ENCODE data around the gene CHTF8.
A peak's percentile ranks its signal among the peaks of the same experiment; 100 is the strongest.

The CHTF8 gene, protein sequence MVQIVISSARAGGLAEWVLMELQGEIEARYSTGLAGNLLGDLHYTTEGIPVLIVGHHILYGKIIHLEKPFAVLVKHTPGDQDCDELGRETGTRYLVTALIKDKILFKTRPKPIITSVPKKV

GRCh38 chr16:69132424-69133252, at the start of gene CHTF8, which contains the start of gene UTP4:
Gene CHTF8 (minus strand): TSS chr16:69132588. CDS start chr16:69121458, 11,130 bp downstream.
Gene UTP4 (plus strand): TSS chr16:69132649. CDS start chr16:69133460, 811 bp downstream.
- peak; percentile 94 for DNase-seq (ENCODE audit: low read depth)

GRCh38 chr16:69180011-69180338, 47.6 kb upstream of the CHTF8 start:
- no peak overlapping the region for H3K4me3 ChIP-seq (ENCODE audit: low read depth, low read length)
- DNase-seq (ENCODE audit: low read depth), result no peak
- TF ChIP-seq, protein P1, sequence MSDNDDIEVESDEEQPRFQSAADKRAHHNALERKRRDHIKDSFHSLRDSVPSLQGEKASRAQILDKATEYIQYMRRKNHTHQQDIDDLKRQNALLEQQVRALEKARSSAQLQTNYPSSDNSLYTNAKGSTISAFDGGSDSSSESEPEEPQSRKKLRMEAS (IDR thresholded peaks at IDR 0.05; ENCODE audit: low read depth, low read length), result no peak
- TF ChIP-seq CTCF (IDR thresholded peaks at IDR 0.05; ENCODE audit: low read depth, low read length) (no peak), MYC (IDR thresholded peaks at IDR 0.05; ENCODE audit: low read depth, low read length) (no peak), POLR2A (IDR thresholded peaks at IDR 0.05; ENCODE audit: extremely low read depth, insufficient read length) (no peak)

More at GRCh38 chr16:69132424-69133252, at the start of gene CHTF8, which contains the start of gene UTP4:
- TF ChIP-seq CTCF (IDR thresholded peaks at IDR 0.05; ENCODE audit: low read depth, low read length) (no peak), MYC (IDR thresholded peaks at IDR 0.05; ENCODE audit: low read depth, low read length) (peak; percentile 98), POLR2A (IDR thresholded peaks at IDR 0.05; ENCODE audit: extremely low read depth, insufficient read length) (peak; percentile 92)
- TF ChIP-seq, protein P1 (IDR thresholded peaks at IDR 0.05; ENCODE audit: low read depth, low read length), result peak; percentile 95
- peak within 1 kb of the TSS; percentile 96 for H3K4me3 ChIP-seq (ENCODE audit: low read depth, low read length)

DNA sequence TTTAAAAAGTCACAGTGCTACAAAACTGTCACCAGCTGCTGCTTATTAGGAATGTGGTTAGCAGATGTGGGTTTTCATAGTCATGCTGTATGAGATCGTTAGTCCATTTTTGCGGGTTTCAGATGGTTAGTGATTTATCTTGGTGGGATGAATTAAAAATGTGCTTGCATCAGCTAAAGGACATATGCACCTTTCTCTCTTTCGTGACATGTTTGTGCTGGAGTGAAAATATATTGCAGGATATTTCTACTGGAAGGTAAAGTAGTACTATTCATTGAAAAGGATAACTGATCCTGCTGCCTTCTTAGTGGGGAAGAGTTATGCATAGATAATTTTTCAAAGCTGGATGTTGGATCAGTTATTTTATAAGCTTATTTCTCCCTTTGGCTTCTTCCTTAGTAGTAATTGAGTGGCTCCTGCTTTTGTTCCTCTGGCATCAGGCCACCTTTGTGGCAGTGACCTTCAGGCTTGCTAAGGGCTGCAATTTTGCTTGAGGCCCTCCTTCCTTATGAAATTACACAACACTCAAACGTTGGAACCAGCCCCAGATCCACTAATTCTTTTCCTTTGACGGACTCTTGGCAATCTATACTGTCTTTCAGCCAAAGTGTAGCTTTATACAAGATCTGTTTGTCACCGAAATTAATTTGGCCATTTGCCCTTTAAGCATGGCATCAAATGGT, 47.1 kb upstream of the CHTF8 start:
- TF ChIP-seq POLR2A (IDR thresholded peaks at IDR 0.05; ENCODE audit: extremely low read depth, insufficient read length), result no peak
- no peak overlapping the region for H3K4me3 ChIP-seq (ENCODE audit: low read depth, low read length)
- peak; percentile 57 for DNase-seq (ENCODE audit: low read depth)

DNA sequence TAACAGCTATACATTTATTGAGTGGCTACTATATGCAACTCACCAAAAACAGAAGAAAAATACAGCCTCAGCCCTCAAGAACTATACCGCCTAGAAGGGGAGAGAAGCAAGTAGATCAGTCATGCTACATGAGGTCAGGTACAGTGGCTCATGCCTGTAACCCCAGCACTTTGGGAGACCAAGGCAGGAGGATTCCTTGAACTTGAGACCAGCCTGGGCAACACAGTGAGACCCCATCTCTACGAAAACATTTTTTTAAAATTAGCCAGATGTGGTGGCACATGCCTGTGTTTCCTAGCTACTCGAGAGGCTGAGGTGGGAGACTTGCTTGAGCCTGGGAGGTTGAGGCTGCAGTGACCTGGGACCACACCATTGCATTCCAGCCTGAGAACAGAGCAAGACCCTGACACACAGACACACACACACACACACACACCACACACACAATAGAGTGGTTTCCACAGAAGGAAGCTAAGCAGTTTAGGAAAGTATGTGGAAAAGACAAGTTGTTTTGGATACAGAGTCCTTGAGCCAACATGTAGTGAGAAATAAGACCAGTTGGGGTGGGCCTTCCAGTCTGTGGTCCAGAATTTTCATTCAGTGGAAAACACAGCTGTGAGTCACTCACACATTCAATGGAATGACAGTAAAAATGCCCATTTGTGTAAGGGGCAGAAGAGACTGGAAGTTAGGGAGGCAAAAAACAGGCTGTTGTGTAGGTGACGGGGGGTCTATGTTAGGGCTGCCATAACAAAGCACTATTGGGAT, 43.8 kb upstream of the CHTF8 start:
- no peak for DNase-seq (ENCODE audit: low read depth)
- TF ChIP-seq MYC (IDR thresholded peaks at IDR 0.05; ENCODE audit: low read depth, low read length) (no peak), POLR2A (IDR thresholded peaks at IDR 0.05; ENCODE audit: extremely low read depth, insufficient read length) (no peak), CTCF (IDR thresholded peaks at IDR 0.05; ENCODE audit: low read depth, low read length) (no peak)
- TF ChIP-seq, protein P1 (IDR thresholded peaks at IDR 0.05; ENCODE audit: low read depth, low read length), result no peak
- no peak overlapping the region for H3K4me3 ChIP-seq (ENCODE audit: low read depth, low read length)

GRCh38 chr16:69171325-69172084, 39.1 kb upstream of the CHTF8 start:
- DNase-seq (ENCODE audit: low read depth), result peak; percentile 40
- no peak overlapping the region for H3K4me3 ChIP-seq (ENCODE audit: low read depth, low read length)
- TF ChIP-seq MYC (IDR thresholded peaks at IDR 0.05; ENCODE audit: low read depth, low read length), result no peak
- TF ChIP-seq POLR2A (IDR thresholded peaks at IDR 0.05; ENCODE audit: extremely low read depth, insufficient read length), result no peak
- TF ChIP-seq, protein P1 (IDR thresholded peaks at IDR 0.05; ENCODE audit: low read depth, low read length), result no peak
- no peak for TF ChIP-seq CTCF (IDR thresholded peaks at IDR 0.05; ENCODE audit: low read depth, low read length)

All from NB4 (cell line).